Kidney (tissue), 14 donors: ENCODE data around the gene AQP1. TPM values are rescaled to one million over a fixed set of nuclear protein-coding genes. Genes with fewer than 3 reads are reported as not detected.

Experiments used
- DNase-seq, 5 donors: peaks; one replicate each; pipeline ENCODE4 v3.0.0-alpha.2; 2013 to 2020
- FAIRE-seq: peaks from 2 replicates; lab custom pipeline; 2012; peaks lifted over from hg19 to GRCh38; lab: Jason Lieb, UNC
- H3K27ac ChIP-seq, 2 donors: one replicate each; pipeline ENCODE4 v1.7.0; 2013; ENCODE audit warnings: low read depth in 2 of 2, low read length in 2 of 2, inconsistent platforms in 1 of 2
- H3K27me3 ChIP-seq: one replicate; pipeline ENCODE4 v1.7.1; 2013; ENCODE audit warnings: low read length, inconsistent platforms; ENCODE audit not compliant: control insufficient read depth, insufficient read depth
- H3K36me3 ChIP-seq, 3 donors: one replicate each; pipeline versions ENCODE4 v1.7.0 to v1.7.1; 2013; ENCODE audit warnings: low read length in 3 of 3, control low read depth in 1 of 3, inconsistent platforms in 1 of 3; ENCODE audit not compliant: insufficient read depth in 3 of 3, control insufficient read depth in 2 of 3
- H3K4me1 ChIP-seq, 3 donors: one replicate each; pipeline versions ENCODE4 v1.7.0 to v1.7.1; 2013; ENCODE audit warnings: low read length in 3 of 3, inconsistent platforms in 1 of 3, low read depth in 1 of 3; ENCODE audit not compliant: control insufficient read depth in 2 of 3, insufficient read depth in 2 of 3
- H3K4me3 ChIP-seq, 3 donors: one replicate each; pipeline versions ENCODE4 v1.7.0 to v1.8.1; 2013; ENCODE audit warnings: low read length in 3 of 3, control low read depth in 1 of 3, inconsistent platforms in 1 of 3
- H3K9ac ChIP-seq, 3 donors: one replicate each; pipeline versions ENCODE4 v1.7.0 to v1.7.1; 2013; ENCODE audit warnings: low read length in 3 of 3, control low read depth in 1 of 3, inconsistent platforms in 1 of 3
- H3K9me3 ChIP-seq, 3 donors: one replicate each; pipeline versions ENCODE4 v1.7.0 to v1.7.1; 2013; ENCODE audit warnings: low read length in 3 of 3, control low read depth in 1 of 3, inconsistent platforms in 1 of 3; ENCODE audit not compliant: control insufficient read depth in 2 of 3, insufficient read depth in 1 of 3
- CTCF ChIP-seq: IDR thresholded peaks from 3 replicates; pipeline ENCODE4 v1.5.1; 2012; ENCODE audit warnings: mild to moderate bottlenecking, moderate library complexity, borderline replicate concordance; ENCODE audit not compliant: insufficient read depth; ENCODE audit errors: extremely low read depth
- intact Hi-C: fragments of 100-400 bp; cut with DNase I; formaldehyde crosslinking; loops from one replicate; pipeline ENCODE4 v1.11.1; 2022
- polyA plus RNA-seq: library from polyadenylated mRNA; stranded (reverse); fragments of 350-450 nt; fragmentation: Illumina TruSeq; extraction: RNeasy Lipid Tissue Mini Kit (QIAGEN cat#74804); gene quantifications from one replicate; pipeline ENCODE4 v1.2.3, GENCODE V29; 2014; ENCODE audit warnings: low read depth, low replicate concordance; ENCODE audit not compliant: insufficient read depth
- total RNA-seq: library from RNA; stranded (reverse); fragmentation: NEBNext Ultra II Directional; extraction: Animal tissue kit (Norgen Biotek cat#: 25700); gene quantifications from one replicate; pipeline ENCODE4 v1.2.1, GENCODE V29; 2021
- donor health status: control.
- donor health status: control.
- donor health status: control.
- donor health status: control.
- donor health status: control.
- donor health status: DM: yes; HTN: yes; CAD: no.
- donor health status: Normal renal cell carcinoma (clear cell type).

The AQP1 gene
- total and polyA plus RNA-seq, 2 donors from 2014 or later = 291 to 617 TPM

- H3K9ac ChIP-seq = no peak overlapping the region
- no peaks in the 10 kb centered on the region for H3K9me3 ChIP-seq
- no peaks in the 10 kb centered on the region for H3K36me3 ChIP-seq
- DNase-seq = no peak
- no peak for FAIRE-seq
- peaks cover 0 to 17% (median 13%) of the 10 kb centered on the region in 3 donors for H3K4me1 ChIP-seq
- TF ChIP-seq CTCF = no peak
- no peaks in the 10 kb centered on the region for H3K27me3 ChIP-seq
- intact Hi-C loops = no loop called here
- H3K27ac ChIP-seq = no peak overlapping the region
- no peak overlapping the region for H3K4me3 ChIP-seq
Observed at GRCh38 chr7:30901856-30902255, 9.8 kb upstream of the AQP1 start.

- no peak for TF ChIP-seq CTCF
- no peak overlapping the region for H3K27ac ChIP-seq
- no peaks in the 10 kb centered on the region for H3K36me3 ChIP-seq
- DNase-seq (no peak), FAIRE-seq (no peak)
- H3K9ac ChIP-seq = no peak overlapping the region
- intact Hi-C loops = no loop called here
- H3K27me3 ChIP-seq = no peaks in the 10 kb centered on the region
- H3K4me1 ChIP-seq = peaks cover 0 to 12% (median 10%) of the 10 kb centered on the region in 3 donors
- H3K4me3 ChIP-seq = no peak overlapping the region
- no peaks in the 10 kb centered on the region for H3K9me3 ChIP-seq
Observed at GRCh38 chr7:30902466-30902865, 9.2 kb upstream of the AQP1 start.

- no peaks in the 10 kb centered on the region for H3K9me3 ChIP-seq
- DNase-seq (no peak), FAIRE-seq (no peak)
- peaks cover 0 to 14% (median 5%) of the 10 kb centered on the region in 3 donors for H3K4me1 ChIP-seq
- no peak for TF ChIP-seq CTCF
- no peaks in the 10 kb centered on the region for H3K36me3 ChIP-seq
- H3K9ac ChIP-seq = no peak overlapping the region
- no peak overlapping the region for H3K4me3 ChIP-seq
- intact Hi-C loops = no loop called here
- H3K27me3 ChIP-seq = no peaks in the 10 kb centered on the region
- H3K27ac ChIP-seq = no peak overlapping the region
Observed at GRCh38 chr7:30903146-30903545, 8.5 kb upstream of the AQP1 start.

GRCh38 chr7:30904561-30904960 lies 7.1 kb upstream of the AQP1 start:
- no peak for TF ChIP-seq CTCF
- intact Hi-C loops = no loop called here
- no peaks in the 10 kb centered on the region for H3K36me3 ChIP-seq
- no peak overlapping the region for H3K4me3 ChIP-seq
- peaks cover 0 to 14% (median 10%) of the 10 kb centered on the region in 3 donors for H3K4me1 ChIP-seq
- H3K27me3 ChIP-seq = no peaks in the 10 kb centered on the region
- no peak overlapping the region for H3K9ac ChIP-seq
- no peaks in the 10 kb centered on the region for H3K9me3 ChIP-seq
- H3K27ac ChIP-seq = no peak overlapping the region
- FAIRE-seq = no peak
- DNase-seq = no peak
